IgD-negative memory B cell (primary cell): ENCODE results near the gene RPRD2. TPM values are rescaled to one million over a fixed set of nuclear protein-coding genes. Genes with fewer than 3 reads are reported as not detected.

ENCODE experiments used
- H3K27ac Mint-ChIP-seq, 3 donors: one replicate each; pipeline ENCODE4 v1.8.0; 2020 to 2022; ENCODE audit warnings: mild to moderate bottlenecking in 3 of 3, mixed read lengths in 3 of 3, moderate library complexity in 1 of 3
- H3K27me3 Mint-ChIP-seq: one replicate; pipeline ENCODE4 v1.8.0; 2021; ENCODE audit warnings: mixed read lengths
- H3K36me3 Mint-ChIP-seq: one replicate; pipeline ENCODE4 v1.8.0; 2020; ENCODE audit warnings: mild to moderate bottlenecking, mixed read lengths
- H3K4me1 Mint-ChIP-seq, 3 donors: one replicate each; pipeline ENCODE4 v1.8.0; 2020 to 2022; ENCODE audit warnings: mixed read lengths in 3 of 3, mild to moderate bottlenecking in 1 of 3
- H3K4me3 Mint-ChIP-seq, 4 donors: one replicate each; pipeline ENCODE4 v1.8.0; 2020 to 2022; ENCODE audit warnings: mild to moderate bottlenecking in 4 of 4, mixed read lengths in 4 of 4, moderate library complexity in 3 of 4
- H3K9me3 Mint-ChIP-seq, 3 donors: one replicate each; pipeline ENCODE4 v1.8.0; 2020 to 2021; ENCODE audit warnings: mixed read lengths in 3 of 3, mild to moderate bottlenecking in 1 of 3
- polyA plus RNA-seq: library from polyadenylated mRNA; unstranded; fragments of 300-500 nt; fragmentation: Illumina TruSeq; gene quantifications from one replicate; pipeline ENCODE4 v1.2.3, GENCODE V29; 2021

The RPRD2 gene
- polyA plus RNA-seq, 1 donor from 2014 or later = 34.1 TPM

GRCh38 chr1:150408800-150409199 is 44.9 kb downstream of the RPRD2 start:
- Mint-ChIP-seq H3K36me3 (peaks cover 6% of the 10 kb centered on the region), H3K9me3 (no peaks in the 10 kb centered on the region), H3K4me1 (peaks cover 33 to 47% (median 39%) of the 10 kb centered on the region in 3 donors), H3K4me3 (peak overlapping the region in 1 of 4 donors; percentile 49), H3K27me3 (no peaks in the 10 kb centered on the region), H3K27ac (peak overlapping the region in 1 of 3 donors; percentile 3)

- Mint-ChIP-seq H3K9me3 (no peaks in the 10 kb centered on the region), H3K27ac (peak overlapping the region in 1 of 3 donors; percentile 3), H3K4me3 (peak overlapping the region in 1 of 4 donors; percentile 49), H3K36me3 (peaks cover 7% of the 10 kb centered on the region), H3K27me3 (no peaks in the 10 kb centered on the region), H3K4me1 (peaks cover 34 to 50% (median 39%) of the 10 kb centered on the region in 3 donors)
Measured at GRCh38 chr1:150409504-150410362, 45.8 kb downstream of the RPRD2 start.

GRCh38 chr1:150410582-150411101 is 46.7 kb downstream of the RPRD2 start:
- Mint-ChIP-seq H3K27ac (peak overlapping the region in 1 of 3 donors; percentile 46), H3K9me3 (no peaks in the 10 kb centered on the region), H3K27me3 (no peaks in the 10 kb centered on the region), H3K4me3 (no peak overlapping the region), H3K36me3 (peaks cover 8% of the 10 kb centered on the region), H3K4me1 (peaks cover 29 to 42% (median 33%) of the 10 kb centered on the region in 3 donors)

- Mint-ChIP-seq H3K4me1 (peaks cover 13 to 22% (median 18%) of the 10 kb centered on the region in 3 donors), H3K36me3 (peaks cover 4% of the 10 kb centered on the region), H3K27me3 (no peaks in the 10 kb centered on the region), H3K27ac (peak overlapping the region in 1 of 3 donors; percentile 16), H3K9me3 (no peaks in the 10 kb centered on the region), H3K4me3 (no peak overlapping the region)
Measured at GRCh38 chr1:150414592-150414991, 50.6 kb downstream of the RPRD2 start.

GRCh38 chr1:150415800-150416199 is 51.9 kb downstream of the RPRD2 start:
- Mint-ChIP-seq H3K4me3 (peak overlapping the region in 1 of 4 donors; percentile 84), H3K27ac (no peak overlapping the region), H3K9me3 (no peaks in the 10 kb centered on the region), H3K4me1 (peaks cover 7 to 14% (median 12%) of the 10 kb centered on the region in 3 donors), H3K27me3 (no peaks in the 10 kb centered on the region), H3K36me3 (peaks cover 2% of the 10 kb centered on the region)

- Mint-ChIP-seq H3K4me1 (peaks cover 3 to 8% (median 6%) of the 10 kb centered on the region in 3 donors), H3K36me3 (no peaks in the 10 kb centered on the region), H3K27ac (no peak overlapping the region), H3K27me3 (no peaks in the 10 kb centered on the region), H3K4me3 (no peak overlapping the region), H3K9me3 (no peaks in the 10 kb centered on the region)
Measured at GRCh38 chr1:150420560-150421265, 56.8 kb downstream of the RPRD2 start.

GRCh38 chr1:150422541-150422940 is 58.6 kb downstream of the RPRD2 start:
- H3K4me1 Mint-ChIP-seq = peaks cover 0 to 1% (median 0%) of the 10 kb centered on the region in 3 donors
- no peaks in the 10 kb centered on the region for H3K27me3 Mint-ChIP-seq
- no peak overlapping the region for H3K27ac Mint-ChIP-seq
- no peaks in the 10 kb centered on the region for H3K9me3 Mint-ChIP-seq
- no peaks in the 10 kb centered on the region for H3K36me3 Mint-ChIP-seq
- no peak overlapping the region for H3K4me3 Mint-ChIP-seq

GRCh38 chr1:150429805-150430204 is 65.9 kb downstream of the RPRD2 start:
- peaks cover 4% of the 10 kb centered on the region for H3K36me3 Mint-ChIP-seq
- H3K4me1 Mint-ChIP-seq = peaks cover under 1 to 7% (median 2%) of the 10 kb centered on the region in 3 donors
- no peak overlapping the region for H3K4me3 Mint-ChIP-seq
- H3K27me3 Mint-ChIP-seq = no peaks in the 10 kb centered on the region
- H3K27ac Mint-ChIP-seq = peak overlapping the region in 1 of 3 donors; percentile 57
- H3K9me3 Mint-ChIP-seq = no peaks in the 10 kb centered on the region

GRCh38 chr1:150441121-150441520 is 77.2 kb downstream of the RPRD2 start:
- Mint-ChIP-seq H3K27me3 (no peaks in the 10 kb centered on the region), H3K36me3 (peaks cover 8% of the 10 kb centered on the region), H3K4me3 (no peak overlapping the region), H3K27ac (no peak overlapping the region), H3K9me3 (no peaks in the 10 kb centered on the region), H3K4me1 (peaks cover 0 to 5% (median 0%) of the 10 kb centered on the region in 3 donors)

GRCh38 chr1:150444232-150444631 is 80.3 kb downstream of the RPRD2 start:
- no peaks in the 10 kb centered on the region for H3K27me3 Mint-ChIP-seq
- no peak overlapping the region for H3K27ac Mint-ChIP-seq
- peaks cover 4% of the 10 kb centered on the region for H3K36me3 Mint-ChIP-seq
- H3K4me3 Mint-ChIP-seq = no peak overlapping the region
- no peaks in the 10 kb centered on the region for H3K9me3 Mint-ChIP-seq
- peaks cover 0 to 4% (median 0%) of the 10 kb centered on the region in 3 donors for H3K4me1 Mint-ChIP-seq

GRCh38 chr1:150456146-150456647 is 92.2 kb downstream of the RPRD2 start:
- no peaks in the 10 kb centered on the region for H3K9me3 Mint-ChIP-seq
- H3K4me1 Mint-ChIP-seq = peaks cover 0 to 2% (median 2%) of the 10 kb centered on the region in 3 donors
- H3K27ac Mint-ChIP-seq = no peak overlapping the region
- H3K36me3 Mint-ChIP-seq = no peaks in the 10 kb centered on the region
- no peaks in the 10 kb centered on the region for H3K27me3 Mint-ChIP-seq
- no peak overlapping the region for H3K4me3 Mint-ChIP-seq

- peaks cover 4% of the 10 kb centered on the region for H3K36me3 Mint-ChIP-seq
- no peak overlapping the region for H3K4me3 Mint-ChIP-seq
- no peak overlapping the region for H3K27ac Mint-ChIP-seq
- H3K9me3 Mint-ChIP-seq = no peaks in the 10 kb centered on the region
- H3K27me3 Mint-ChIP-seq = no peaks in the 10 kb centered on the region
- peaks cover 3 to 5% (median 4%) of the 10 kb centered on the region in 3 donors for H3K4me1 Mint-ChIP-seq
Measured at GRCh38 chr1:150464422-150464826, 100.5 kb downstream of the RPRD2 start.

GRCh38 chr1:150466964-150467363 is 103.0 kb downstream of the RPRD2 start:
- Mint-ChIP-seq H3K27ac (peak overlapping the region in 1 of 3 donors; percentile 60), H3K4me3 (no peak overlapping the region), H3K4me1 (peaks cover 3 to 5% (median 4%) of the 10 kb centered on the region in 3 donors), H3K27me3 (no peaks in the 10 kb centered on the region), H3K36me3 (peaks cover 5% of the 10 kb centered on the region), H3K9me3 (no peaks in the 10 kb centered on the region)

- Mint-ChIP-seq H3K27ac (no peak overlapping the region), H3K9me3 (no peaks in the 10 kb centered on the region), H3K4me3 (no peak overlapping the region), H3K27me3 (no peaks in the 10 kb centered on the region), H3K36me3 (peaks cover 4% of the 10 kb centered on the region), H3K4me1 (peaks cover 2 to 3% (median 2%) of the 10 kb centered on the region in 3 donors)
Measured at GRCh38 chr1:150469291-150469690, 105.3 kb downstream of the RPRD2 start.
